ENCODE data around the gene MROH2A. TPM values are rescaled to one million over a fixed set of nuclear protein-coding genes. Genes with fewer than 3 reads are reported as not detected.

The MROH2A gene
- polyA plus RNA-seq, 12 donors, result 0.12 to 0.44 (median 0.21) TPM; not detected in 9

- DNase-seq, result no peak
These were observed 42.0 kb downstream of the MROH2A start for GRCh38 chr2:233819884-233820773.

DNA sequence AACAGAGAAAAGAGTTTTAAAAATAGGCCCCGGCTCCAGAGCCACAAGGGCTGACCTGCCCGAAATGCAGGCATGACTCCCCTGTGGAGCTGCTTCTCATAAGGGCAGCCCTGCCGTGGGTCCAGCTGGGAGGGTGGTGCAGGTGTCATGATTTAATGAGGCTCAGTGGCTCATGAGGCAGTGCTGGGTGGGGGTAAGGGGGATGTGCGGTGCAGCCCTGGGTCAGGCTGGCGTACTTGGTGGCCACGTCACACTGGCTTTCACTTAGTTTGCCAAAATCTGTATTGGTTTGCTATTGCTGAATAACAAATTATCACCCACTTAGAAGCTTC lies 42.6 kb downstream of the MROH2A start:
- DNase-seq, result no peak

- no peak for DNase-seq
These were observed 43.1 kb downstream of the MROH2A start for GRCh38 chr2:233821196-233821595.

- no peak for DNase-seq
These were observed 43.6 kb downstream of the MROH2A start for GRCh38 chr2:233821709-233822100.

- no peak for DNase-seq
These were observed 44.1 kb downstream of the MROH2A start for GRCh38 chr2:233822101-233822771.

- DNase-seq, result no peak
These were observed 44.9 kb downstream of the MROH2A start for GRCh38 chr2:233822781-233823730.

GRCh38 chr2:233823731-233824121 lies 45.6 kb downstream of the MROH2A start:
- DNase-seq, result no peak

- DNase-seq, result no peak
These were observed 46.2 kb downstream of the MROH2A start for GRCh38 chr2:233824373-233824772.

DNA sequence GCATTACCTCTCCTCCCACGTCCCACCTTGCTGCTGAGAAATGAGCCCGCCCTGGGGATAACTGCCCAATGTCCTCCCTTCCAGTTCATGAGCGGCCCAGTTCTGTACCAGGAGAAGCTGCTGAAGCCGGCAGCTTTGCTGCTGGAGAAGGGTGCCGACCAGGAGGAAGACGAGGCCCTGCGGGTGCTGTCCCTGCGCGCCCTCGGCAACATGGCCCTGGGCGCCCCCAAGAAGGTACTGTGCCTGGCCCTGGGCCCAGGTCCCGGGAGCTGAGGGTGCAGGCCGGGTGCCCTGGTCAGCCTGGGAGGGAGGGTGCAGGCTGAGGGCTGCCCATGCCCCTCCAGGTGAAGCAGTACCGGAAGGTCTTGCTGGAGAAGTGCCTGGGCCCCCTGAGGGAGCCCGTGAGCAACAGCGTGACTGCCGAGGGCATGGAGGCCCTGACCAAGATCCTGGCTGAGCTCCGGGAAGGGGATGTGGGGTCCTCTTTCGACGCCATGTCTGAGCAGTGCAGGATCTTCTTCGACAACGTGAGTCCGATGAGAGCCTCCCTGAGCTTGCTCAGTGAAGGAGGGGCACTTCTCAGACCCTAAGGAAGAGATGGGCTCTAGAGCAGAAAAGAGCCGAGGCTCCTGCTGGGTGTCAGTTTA lies 50.5 kb downstream of the MROH2A start:
- DNase-seq, result no peak

DNA sequence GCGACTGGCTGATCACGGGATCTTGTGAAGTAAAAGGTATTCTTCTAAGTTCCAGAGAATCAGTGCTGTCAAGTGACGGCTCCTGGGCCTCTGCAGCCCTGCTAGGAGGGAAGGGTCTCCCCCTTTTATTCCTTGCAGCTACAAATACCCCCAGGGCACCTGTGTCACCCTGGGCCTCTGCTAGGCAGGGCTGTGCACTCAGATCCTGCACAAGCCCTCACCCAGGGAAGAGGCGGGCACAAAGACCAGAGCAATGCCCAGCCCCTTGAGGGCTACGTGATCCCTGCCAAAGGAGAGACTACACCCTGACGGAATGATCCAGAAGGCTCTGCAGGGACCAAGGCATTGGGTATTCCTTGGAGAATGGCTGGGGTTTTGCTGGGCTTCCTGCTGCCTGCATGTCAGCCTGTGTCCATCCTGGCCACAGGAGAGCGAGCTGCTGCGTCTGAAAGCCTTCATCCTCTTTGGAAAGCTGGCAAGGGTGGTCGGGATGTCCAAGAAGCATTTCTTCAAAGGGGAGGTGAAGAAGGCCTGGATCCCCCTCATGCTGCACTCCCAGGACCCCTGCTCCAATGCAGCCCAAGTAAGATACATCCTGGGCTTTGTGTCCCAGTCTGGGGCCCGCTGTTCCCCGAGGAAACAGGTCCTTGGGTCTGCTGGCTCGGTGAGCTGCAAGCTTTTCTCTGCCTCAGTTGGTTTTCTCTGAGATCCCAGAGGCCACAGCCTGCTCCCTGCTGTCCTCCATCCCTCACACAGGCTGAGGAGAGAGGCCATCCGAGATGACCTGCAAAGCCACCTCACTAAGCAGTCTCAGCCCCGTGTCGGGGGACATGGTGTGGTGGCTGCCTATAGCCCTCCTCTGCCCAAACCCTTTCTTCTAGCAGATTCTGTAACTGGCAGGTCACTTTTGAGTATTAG lies 51.3 kb downstream of the MROH2A start:
- DNase-seq, result no peak

GRCh38 chr2:233830111-233830802 lies 52.1 kb downstream of the MROH2A start:
- DNase-seq, result no peak

GRCh38 chr2:233831011-233831721 lies 53.0 kb downstream of the MROH2A start:
- DNase-seq, result no peak

GRCh38 chr2:233831861-233832260 lies 53.7 kb downstream of the MROH2A start:
- no peak for DNase-seq

DNA sequence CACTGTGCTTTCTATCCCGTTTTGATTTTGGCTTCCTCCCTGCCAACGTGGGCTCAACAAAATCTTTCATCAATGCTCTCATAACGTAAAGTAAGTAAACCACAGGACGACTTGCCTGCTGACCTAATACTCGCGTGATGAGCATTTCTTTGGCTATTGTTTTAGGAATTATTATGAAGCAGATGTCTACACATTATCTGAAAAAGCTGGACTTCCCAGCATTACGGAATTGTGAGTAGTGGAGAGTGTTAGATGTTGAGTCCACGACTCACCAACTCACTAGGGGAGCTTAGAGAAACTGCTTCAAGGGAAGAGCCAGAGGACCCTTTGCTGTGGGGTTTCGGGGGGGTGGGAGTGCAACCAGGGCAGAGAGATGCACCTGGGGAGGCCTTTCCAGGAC lies 54.3 kb downstream of the MROH2A start:
- peak; percentile 17 for DNase-seq

GRCh38 chr2:233832869-233833311 lies 54.8 kb downstream of the MROH2A start:
- DNase-seq, result peak; percentile 25

- peak; percentile 21 for DNase-seq
These were observed 55.2 kb downstream of the MROH2A start for GRCh38 chr2:233833345-233833744.

DNA sequence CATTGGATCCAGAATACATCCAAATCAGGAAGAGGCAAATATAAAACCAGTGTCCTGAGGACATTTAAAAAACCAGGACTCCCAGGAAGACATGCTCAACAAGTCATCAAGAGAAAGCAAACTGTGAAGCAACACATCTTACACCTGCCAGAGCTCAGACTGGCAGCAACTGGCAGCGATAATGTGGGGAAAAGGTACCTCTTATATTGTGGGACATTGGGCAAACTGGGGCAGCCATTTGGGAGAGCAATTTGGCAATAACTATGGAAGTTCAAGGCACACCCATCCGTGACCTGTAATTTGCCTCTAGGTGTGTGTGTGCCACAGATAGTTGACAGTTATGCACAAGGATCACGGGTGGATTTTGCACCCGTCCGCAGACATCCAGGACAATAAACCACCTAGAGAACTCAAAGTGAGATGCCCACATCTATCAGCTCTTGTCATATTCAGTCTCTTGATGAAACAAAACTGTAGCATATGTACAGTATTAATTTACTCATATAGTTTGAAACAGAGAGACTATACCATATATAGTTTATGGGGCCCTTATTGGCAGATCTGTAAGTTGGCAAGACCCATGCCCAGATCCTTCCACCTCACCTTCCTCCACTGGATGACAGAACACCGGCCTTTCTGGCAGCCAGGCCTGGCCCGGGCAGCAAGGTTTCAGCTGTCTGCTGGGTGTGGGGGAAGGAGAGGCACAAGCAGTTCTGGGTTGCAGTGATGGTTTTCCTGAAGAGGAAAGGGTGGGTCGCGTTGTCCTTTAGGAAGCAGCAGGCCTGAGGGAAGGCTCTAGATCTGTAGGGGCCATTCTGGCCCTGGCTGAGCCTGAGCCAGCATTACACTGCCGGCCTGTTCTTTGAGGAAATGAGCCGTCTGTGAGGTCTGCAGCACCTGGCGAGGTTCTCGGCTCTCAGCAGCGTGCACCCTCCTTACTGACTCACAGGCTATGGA lies 57.4 kb downstream of the MROH2A start:
- DNase-seq, result no peak

GRCh38 chr2:233836359-233836758 lies 58.2 kb downstream of the MROH2A start:
- no peak for DNase-seq

Measured in muscle of arm (tissue), 12 donors.